ENCODE measurements around the gene L1TD1. TPM values are rescaled to one million over a fixed set of nuclear protein-coding genes. Genes with fewer than 3 reads are reported as not detected.
"Not testable (repeated sequence)": the region's sequence is repeated elsewhere in the genome, so short reads cannot be mapped to it uniquely, and the experiment has no call there.

Gene L1TD1
- total RNA-seq, 1 donor from 2014 or later = not detected

- intact Hi-C loops (cut with micrococcal nuclease) = no loop called here
These were observed 3.6 kb downstream of the L1TD1 start for GRCh38 chr1:62198069-62198780.

- intact Hi-C loops (cut with micrococcal nuclease) = no loop called here
These were observed 4.1 kb downstream of the L1TD1 start for GRCh38 chr1:62198781-62199125.

- intact Hi-C loops (cut with micrococcal nuclease) = no loop called here
These were observed 12.5 kb downstream of the L1TD1 start for GRCh38 chr1:62207187-62207586.

GRCh38 chr1:62208087-62208486 is 13.4 kb downstream of the L1TD1 start:
- intact Hi-C loops (cut with micrococcal nuclease) = no loop called here

GRCh38 chr1:62208970-62209369 is 14.3 kb downstream of the L1TD1 start:
- intact Hi-C loops (cut with micrococcal nuclease) = no loop called here

GRCh38 chr1:62209931-62210595 is 15.4 kb downstream of the L1TD1 start:
- intact Hi-C loops (cut with micrococcal nuclease) = no loop called here

GRCh38 chr1:62210960-62211359 is 16.3 kb downstream of the L1TD1 start:
- intact Hi-C loops (cut with micrococcal nuclease) = no loop called here

- intact Hi-C loops (cut with micrococcal nuclease) = no loop called here
These were observed 17.8 kb downstream of the L1TD1 start for GRCh38 chr1:62212411-62212810.

- intact Hi-C loops (cut with micrococcal nuclease) = no loop called here
These were observed 18.6 kb downstream of the L1TD1 start for GRCh38 chr1:62213075-62213914.

GRCh38 chr1:62218604-62219003 is 24.0 kb downstream of the L1TD1 start:
- intact Hi-C loops (cut with micrococcal nuclease) = no loop called here

- intact Hi-C loops (cut with micrococcal nuclease) = not testable (repeated sequence)
These were observed 25.8 kb downstream of the L1TD1 start for GRCh38 chr1:62220456-62220855.

GRCh38 chr1:62221171-62221570 is 26.5 kb downstream of the L1TD1 start:
- intact Hi-C loops (cut with micrococcal nuclease) = no loop called here

GRCh38 chr1:62222321-62222720 is 27.7 kb downstream of the L1TD1 start:
- intact Hi-C loops (cut with micrococcal nuclease) = no loop called here

- intact Hi-C loops (cut with micrococcal nuclease) = no loop called here
These were observed 29.5 kb downstream of the L1TD1 start for GRCh38 chr1:62224182-62224581.

- intact Hi-C loops (cut with micrococcal nuclease) = no loop called here
These were observed 32.8 kb downstream of the L1TD1 start for GRCh38 chr1:62227496-62227895.

- intact Hi-C loops (cut with micrococcal nuclease) = no loop called here
These were observed 33.7 kb downstream of the L1TD1 start for GRCh38 chr1:62228136-62228882.

- intact Hi-C loops (cut with micrococcal nuclease) = no loop called here
These were observed 34.2 kb downstream of the L1TD1 start for GRCh38 chr1:62228883-62229187.

- intact Hi-C loops (cut with micrococcal nuclease) = no loop called here
These were observed 34.8 kb downstream of the L1TD1 start for GRCh38 chr1:62229468-62229867.

GRCh38 chr1:62229932-62230331 is 35.3 kb downstream of the L1TD1 start:
- intact Hi-C loops (cut with micrococcal nuclease) = no loop called here

GRCh38 chr1:62230718-62231117 is 36.1 kb downstream of the L1TD1 start:
- intact Hi-C loops (cut with micrococcal nuclease) = no loop called here

- intact Hi-C loops (cut with micrococcal nuclease) = no loop called here
These were observed 38.2 kb downstream of the L1TD1 start for GRCh38 chr1:62232871-62233278.

All from T-helper 1 cell treated with Interleukin-12 subunit alpha and Interleukin-12 subunit beta and Interleukin-4 antibody, amounts not matched to agents 30 ng/mL and 1 ng/mL, for 36 hours (primary cell).